H9 (cell line): ENCODE data around the gene USP12. TPM values are rescaled to one million over a fixed set of nuclear protein-coding genes. Genes with fewer than 3 reads are reported as not detected.

Experiments
- DNase-seq: peaks from one replicate; pipeline ENCODE4 v3.0.0-alpha.2; 2017
- H2AFZ ChIP-seq: one replicate; pipeline ENCODE4 v1.6.1; 2013; ENCODE audit warnings: mild to moderate bottlenecking, low read length, control low read depth, moderate library complexity
- H2AK5ac ChIP-seq: 2 replicates; pipeline ENCODE4 v1.6.1; 2013; ENCODE audit warnings: low read length, control low read depth, mixed read lengths; ENCODE audit not compliant: insufficient read length
- H2BK120ac ChIP-seq: one replicate; pipeline ENCODE4 v1.6.1; 2013; ENCODE audit warnings: low read depth, mild to moderate bottlenecking, low read length, control low read depth, inconsistent platforms; ENCODE audit not compliant: poor library complexity, severe bottlenecking
- H2BK12ac ChIP-seq: 2 replicates; pipeline ENCODE4 v1.6.1; 2013; ENCODE audit warnings: low read length, control low read depth, mixed read lengths, low read depth; ENCODE audit not compliant: insufficient read length
- H2BK15ac ChIP-seq: 2 replicates; pipeline ENCODE4 v1.6.1; 2013; ENCODE audit warnings: low read depth, low read length, control low read depth
- H2BK20ac ChIP-seq: one replicate; pipeline ENCODE4 v1.6.1; 2013; ENCODE audit warnings: low read depth, mild to moderate bottlenecking, low read length, control low read depth, inconsistent platforms; ENCODE audit not compliant: poor library complexity, severe bottlenecking
- H2BK5ac ChIP-seq: 2 replicates; pipeline ENCODE4 v1.6.1; 2013; ENCODE audit warnings: low read length, control low read depth, mixed read lengths; ENCODE audit not compliant: insufficient read length
- H3K14ac ChIP-seq: 2 replicates; pipeline ENCODE4 v1.6.1; 2013; ENCODE audit warnings: low read length, control low read depth; ENCODE audit not compliant: insufficient read depth
- H3K18ac ChIP-seq: 2 replicates; pipeline ENCODE4 v1.6.1; 2013; ENCODE audit warnings: low read depth, mild to moderate bottlenecking, mixed read lengths, low read length, control low read depth; ENCODE audit not compliant: insufficient read length
- H3K23ac ChIP-seq: 2 replicates; pipeline ENCODE4 v1.6.1; 2013; ENCODE audit warnings: low read length, control low read depth, mixed read lengths, low read depth; ENCODE audit not compliant: insufficient read length
- H3K23me2 ChIP-seq: 2 replicates; pipeline ENCODE4 v1.6.1; 2013; ENCODE audit warnings: low read depth, mild to moderate bottlenecking, mixed read lengths, low read length, control low read depth; ENCODE audit not compliant: insufficient read length, poor library complexity, severe bottlenecking
- H3K27ac ChIP-seq: 2 replicates; pipeline ENCODE4 v1.5.1; 2013; ENCODE audit warnings: low read length, control low read depth, mixed read lengths, low read depth; ENCODE audit not compliant: insufficient read length
- H3K27me3 ChIP-seq: 2 replicates; pipeline ENCODE4 v1.6.1; 2013; ENCODE audit warnings: low read length, control low read depth, inconsistent platforms; ENCODE audit not compliant: insufficient read depth
- H3K4ac ChIP-seq: 2 replicates; pipeline ENCODE4 v1.6.1; 2013; ENCODE audit warnings: low read depth, mild to moderate bottlenecking, control low read depth, inconsistent platforms, low read length, moderate library complexity
- H3K4me1 ChIP-seq: 2 replicates; pipeline ENCODE4 v1.6.1; 2013; ENCODE audit warnings: low read length, control low read depth, inconsistent platforms; ENCODE audit not compliant: insufficient read depth
- H3K4me2 ChIP-seq: 2 replicates; pipeline ENCODE4 v1.6.1; 2013; ENCODE audit warnings: low read length, control low read depth, mixed read lengths; ENCODE audit not compliant: insufficient read length, insufficient read depth
- H3K56ac ChIP-seq: 2 replicates; pipeline ENCODE4 v1.6.1; 2013; ENCODE audit warnings: low read depth, mild to moderate bottlenecking, mixed read lengths, low read length, control low read depth; ENCODE audit not compliant: insufficient read length
- H3K79me1 ChIP-seq: 2 replicates; pipeline ENCODE4 v1.6.1; 2013; ENCODE audit warnings: low read depth, mild to moderate bottlenecking, moderate library complexity, low read length, control low read depth, inconsistent platforms; ENCODE audit not compliant: insufficient read depth, poor library complexity, severe bottlenecking
- H3K79me2 ChIP-seq: 2 replicates; pipeline ENCODE4 v1.6.1; 2013; ENCODE audit warnings: low read length, control low read depth, inconsistent platforms; ENCODE audit not compliant: insufficient read depth
- H3K9ac ChIP-seq: 2 replicates; pipeline ENCODE4 v1.6.1; 2013; ENCODE audit warnings: low read length, control low read depth, mixed read lengths; ENCODE audit not compliant: insufficient read length; ENCODE audit errors: extremely low read depth
- H3K9me3 ChIP-seq: one replicate; pipeline ENCODE4 v1.6.1; 2013; ENCODE audit warnings: low read depth, low read length, inconsistent platforms; ENCODE audit not compliant: control insufficient read depth
- H3T11ph ChIP-seq: one replicate; pipeline ENCODE4 v1.6.1; 2013; ENCODE audit warnings: mild to moderate bottlenecking, low read length, control low read depth, inconsistent platforms
- H4K20me1 ChIP-seq: one replicate; pipeline ENCODE4 v1.6.1; 2013; ENCODE audit not compliant: control insufficient read depth, insufficient read length, insufficient read depth
- H4K5ac ChIP-seq: 2 replicates; pipeline ENCODE4 v1.6.1; 2013; ENCODE audit warnings: low read depth, mild to moderate bottlenecking, mixed read lengths, low read length, control low read depth; ENCODE audit not compliant: insufficient read length
- H4K8ac ChIP-seq: replicated peaks from 2 replicates; pipeline ENCODE4 v1.6.1; 2013; ENCODE audit warnings: low read length, control low read depth, mixed read lengths, low read depth; ENCODE audit not compliant: insufficient read length
- H4K91ac ChIP-seq: 2 replicates; pipeline ENCODE4 v1.6.1; 2013; ENCODE audit warnings: low read depth, mild to moderate bottlenecking, moderate library complexity, mixed read lengths, low read length, control low read depth; ENCODE audit not compliant: insufficient read length
- H3K27ac Mint-ChIP-seq, 3 experiments: 2 replicates in 2 of 3; 3 replicates in 1 of 3; pipeline ENCODE4 v1.8.0; 2020 to 2021; ENCODE audit warnings: mixed read lengths in 3 of 3, mild to moderate bottlenecking in 1 of 3, moderate library complexity in 1 of 3
- H3K27me3 Mint-ChIP-seq: 2 replicates; pipeline ENCODE4 v1.8.0; 2021; ENCODE audit warnings: low read depth, mild to moderate bottlenecking, moderate library complexity, mixed read lengths
- H3K36me3 Mint-ChIP-seq, 3 experiments: 2 replicates in 2 of 3; 3 replicates in 1 of 3; pipeline ENCODE4 v1.8.0; 2020 to 2021; ENCODE audit warnings: low read depth in 3 of 3, mixed read lengths in 3 of 3; ENCODE audit not compliant: insufficient read depth in 1 of 3
- H3K4me1 Mint-ChIP-seq, 2 experiments: 2 replicates each; pipeline ENCODE4 v1.8.0; 2020; ENCODE audit warnings: mixed read lengths in 2 of 2
- H3K4me3 Mint-ChIP-seq, 2 experiments: 2 replicates in 1 of 2; 3 replicates in 1 of 2; pipeline ENCODE4 v1.8.0; 2020 to 2021; ENCODE audit warnings: mild to moderate bottlenecking in 2 of 2, mixed read lengths in 2 of 2, moderate library complexity in 1 of 2
- H3K9me3 Mint-ChIP-seq, 2 experiments: 2 replicates in 1 of 2; 3 replicates in 1 of 2; pipeline ENCODE4 v1.8.0; 2020; ENCODE audit warnings: mild to moderate bottlenecking in 2 of 2, mixed read lengths in 2 of 2, moderate library complexity in 1 of 2
- WGBS: extraction: QIAGEN DNeasy Blood & Tissue Kit; methylation state at CpG from one replicate; pipeline ENCODE4 v1.1.7; 2013; ENCODE audit warnings: missing lambda C conversion rate, low lambda C conversion rate, mixed read lengths; ENCODE audit not compliant: insufficient read length; ENCODE audit errors: extremely low coverage; 5-methylcytosine and 5-hydroxymethylcytosine counted together
- total RNA-seq: library from RNA; stranded (reverse); gene quantifications from 2 replicates; pipeline ENCODE4 v1.2.1, GENCODE V29; 2021
- TF ChIP-seq, protein P1 (sequence below): fragments of 200-600 bp; sonication (generic); conservative IDR thresholded peaks from 3 replicates; pipeline ENCODE4 v1.8.0; 2021; ENCODE audit warnings: antibody characterized with exemption, mild to moderate bottlenecking

Gene USP12
- total RNA-seq, 1 experiment from 2014 or later = 24.8 TPM

DNA sequence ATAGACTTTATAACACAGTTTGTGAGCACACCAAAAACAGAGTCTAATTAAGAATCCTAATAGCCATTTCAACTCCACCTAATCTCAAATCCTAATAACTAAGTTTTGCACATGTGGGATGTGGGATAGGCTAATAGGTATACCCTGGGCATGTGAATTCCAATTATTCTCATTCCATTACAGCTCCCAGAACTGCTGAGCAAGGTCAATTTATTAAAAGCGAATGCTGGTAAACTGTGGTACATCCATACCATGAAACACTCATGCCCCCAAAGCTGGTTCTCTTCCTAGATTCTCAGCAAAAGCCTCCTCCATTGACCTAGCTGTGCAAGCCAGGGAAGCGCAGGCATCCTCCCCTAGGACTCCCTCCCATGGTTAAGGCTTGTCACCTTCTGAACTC, 113.8 kb downstream of the USP12 start:
- no peak overlapping the region for H3K14ac ChIP-seq
- TF ChIP-seq, protein P1, sequence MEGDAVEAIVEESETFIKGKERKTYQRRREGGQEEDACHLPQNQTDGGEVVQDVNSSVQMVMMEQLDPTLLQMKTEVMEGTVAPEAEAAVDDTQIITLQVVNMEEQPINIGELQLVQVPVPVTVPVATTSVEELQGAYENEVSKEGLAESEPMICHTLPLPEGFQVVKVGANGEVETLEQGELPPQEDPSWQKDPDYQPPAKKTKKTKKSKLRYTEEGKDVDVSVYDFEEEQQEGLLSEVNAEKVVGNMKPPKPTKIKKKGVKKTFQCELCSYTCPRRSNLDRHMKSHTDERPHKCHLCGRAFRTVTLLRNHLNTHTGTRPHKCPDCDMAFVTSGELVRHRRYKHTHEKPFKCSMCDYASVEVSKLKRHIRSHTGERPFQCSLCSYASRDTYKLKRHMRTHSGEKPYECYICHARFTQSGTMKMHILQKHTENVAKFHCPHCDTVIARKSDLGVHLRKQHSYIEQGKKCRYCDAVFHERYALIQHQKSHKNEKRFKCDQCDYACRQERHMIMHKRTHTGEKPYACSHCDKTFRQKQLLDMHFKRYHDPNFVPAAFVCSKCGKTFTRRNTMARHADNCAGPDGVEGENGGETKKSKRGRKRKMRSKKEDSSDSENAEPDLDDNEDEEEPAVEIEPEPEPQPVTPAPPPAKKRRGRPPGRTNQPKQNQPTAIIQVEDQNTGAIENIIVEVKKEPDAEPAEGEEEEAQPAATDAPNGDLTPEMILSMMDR = no peak
- H3K4me3 Mint-ChIP-seq = no peak overlapping the region

More for the DNA sequence above, 113.8 kb downstream of the USP12 start:
- no peaks in the 10 kb centered on the region for H3K27me3 Mint-ChIP-seq
- peaks cover 6 to 10% of the 10 kb centered on the region in 2 experiments for H3K4me1 Mint-ChIP-seq
- H3K27ac ChIP-seq = no peak overlapping the region
- H3K4me1 ChIP-seq = no peaks in the 10 kb centered on the region
- no peak overlapping the region for H4K91ac ChIP-seq
- no peaks in the 10 kb centered on the region; a peak in 2 of 7 replicates for H3K36me3 Mint-ChIP-seq
- no peaks in the 10 kb centered on the region for H3K79me1 ChIP-seq
- no peak overlapping the region for H3K4ac ChIP-seq
- H2BK20ac ChIP-seq = no peak overlapping the region
- H2BK120ac ChIP-seq = no peak overlapping the region
- no peak overlapping the region for H2AFZ ChIP-seq
- H3K79me2 ChIP-seq = no peaks in the 10 kb centered on the region
- H4K5ac ChIP-seq = no peak overlapping the region
- H2AK5ac ChIP-seq = no peak overlapping the region
- no peaks in the 10 kb centered on the region; a peak in 1 of 5 replicates for H3K9me3 Mint-ChIP-seq
- DNase-seq = no peak
- no peaks in the 10 kb centered on the region for H3K27me3 ChIP-seq
- no peaks in the 10 kb centered on the region for H3K23me2 ChIP-seq
- no peak overlapping the region for H3K9ac ChIP-seq
- no peak overlapping the region for H2BK5ac ChIP-seq
- H2BK15ac ChIP-seq = no peak overlapping the region
- H4K8ac ChIP-seq = no peak overlapping the region
- H3K18ac ChIP-seq = no peak overlapping the region
- WGBS = no CpG with 5 or more reads among the region's 2 CpGs
- no peak overlapping the region for H3K27ac Mint-ChIP-seq
- no peak overlapping the region for H2BK12ac ChIP-seq
- H3K9me3 ChIP-seq = no peaks in the 10 kb centered on the region
- H3T11ph ChIP-seq = no peak overlapping the region
- H3K56ac ChIP-seq = no peak overlapping the region
- H3K4me2 ChIP-seq = no peak overlapping the region
- H3K23ac ChIP-seq = no peak overlapping the region
- H4K20me1 ChIP-seq = no peaks in the 10 kb centered on the region
